ENCODE data around the gene CCDC184.
"Not testable (repeated sequence)": the region's sequence is repeated elsewhere in the genome, so short reads cannot be mapped to it uniquely, and the experiment has no call there.

The CCDC184 gene

GRCh38 chr12:48183091-48183875 lies at the start of gene CCDC184:
Gene CCDC184, plus strand, starts transcription at chr12:48183644. Its CDS starts 479 bp downstream, at chr12:48184123.
- DNase-seq (ENCODE audit: low read depth in 2 of 2): peak; percentile 33 to 51

GRCh38 chr12:48135027-48135426 lies 48.4 kb upstream of the CCDC184 start:
- DNase-seq (ENCODE audit: low read depth in 2 of 2): no peak

GRCh38 chr12:48142818-48143674 lies 40.4 kb upstream of the CCDC184 start:
- no peak for DNase-seq (ENCODE audit: low read depth in 2 of 2)

- DNase-seq (ENCODE audit: low read depth in 2 of 2): no peak
Observed at GRCh38 chr12:48143898-48144297, 39.5 kb upstream of the CCDC184 start.

- DNase-seq (ENCODE audit: low read depth in 2 of 2): no peak
Observed at GRCh38 chr12:48145981-48146380, 37.5 kb upstream of the CCDC184 start.

- no peak for DNase-seq (ENCODE audit: low read depth in 2 of 2)
Observed at GRCh38 chr12:48151103-48151771, 32.2 kb upstream of the CCDC184 start.

GRCh38 chr12:48155786-48156185 lies 27.7 kb upstream of the CCDC184 start:
- DNase-seq (ENCODE audit: low read depth in 2 of 2): not testable (repeated sequence)

GRCh38 chr12:48156652-48157017 lies 26.8 kb upstream of the CCDC184 start:
- no peak for DNase-seq (ENCODE audit: low read depth in 2 of 2)

- DNase-seq (ENCODE audit: low read depth in 2 of 2): peak; percentile 98 to 99
Observed at GRCh38 chr12:48157018-48157888, 26.2 kb upstream of the CCDC184 start, which contains the start of gene ASB8. Gene ASB8, minus strand, starts transcription at chr12:48157515. Its CDS starts 4,019 bp downstream, at chr12:48153496.

- DNase-seq (ENCODE audit: low read depth in 2 of 2): no peak
Observed at GRCh38 chr12:48157889-48158370, 25.5 kb upstream of the CCDC184 start.

- DNase-seq (ENCODE audit: low read depth in 2 of 2): no peak
Observed at GRCh38 chr12:48160046-48160445, 23.4 kb upstream of the CCDC184 start.

- no peak for DNase-seq (ENCODE audit: low read depth in 2 of 2)
Observed at GRCh38 chr12:48160807-48161206, 22.6 kb upstream of the CCDC184 start.

GRCh38 chr12:48163150-48163747 lies 20.2 kb upstream of the CCDC184 start:
- no peak for DNase-seq (ENCODE audit: low read depth in 2 of 2)

- DNase-seq (ENCODE audit: low read depth in 2 of 2): no peak
Observed at GRCh38 chr12:48164451-48164850, 19.0 kb upstream of the CCDC184 start.

- DNase-seq (ENCODE audit: low read depth in 2 of 2): peak in 1 of 2 donors; percentile 24
Observed at GRCh38 chr12:48165089-48165981, 18.1 kb upstream of the CCDC184 start.

GRCh38 chr12:48169011-48169410 lies 14.4 kb upstream of the CCDC184 start:
- no peak for DNase-seq (ENCODE audit: low read depth in 2 of 2)

- DNase-seq (ENCODE audit: low read depth in 2 of 2): no peak
Observed at GRCh38 chr12:48175613-48176416, 7.6 kb upstream of the CCDC184 start.

GRCh38 chr12:48176417-48176751 lies 7.1 kb upstream of the CCDC184 start:
- no peak for DNase-seq (ENCODE audit: low read depth in 2 of 2)

GRCh38 chr12:48177982-48178381 lies 5.5 kb upstream of the CCDC184 start:
- DNase-seq (ENCODE audit: low read depth in 2 of 2): no peak

All from stimulated activated CD8-positive, alpha-beta memory T cell treated with anti-CD3 and anti-CD28 coated beads, Interleukin-7, amount 100 ng/mL, for 1 hour (primary cell).